Measurements from ENCODE around the gene C16orf95. TPM values are rescaled to one million over a fixed set of nuclear protein-coding genes. Genes with fewer than 3 reads are reported as not detected.

C16orf95 gene
- polyA plus RNA-seq, 1 donor from 2014 or later = 5.9 TPM

GRCh38 chr16:87336434-87337240 lies 19.4 kb upstream of the C16orf95 start:
- TF ChIP-seq EP300 (conservative IDR thresholded peaks at IDR 0.05; ENCODE audit: poor library complexity, severe bottlenecking) = no peak
- Histone ChIP-seq H3K79me2 (replicated peaks; ENCODE audit: insufficient read depth, low read length) (no peaks in the 10 kb centered on the region), H3K27ac (ENCODE audit: low read length) (no peak overlapping the region), H3K9me2 (ENCODE audit: insufficient read depth, low read length) (no peaks in the 10 kb centered on the region), H3K27me3 (ENCODE audit: insufficient read depth, low read depth, low read length) (no peaks in the 10 kb centered on the region), H3F3A (ENCODE audit: insufficient read depth, low read length, poor library complexity, severe bottlenecking) (no peaks in the 10 kb centered on the region), H3K9ac (ENCODE audit: low read length) (no peak overlapping the region), H3K36me3 (ENCODE audit: insufficient read depth, low read length) (no peaks in the 10 kb centered on the region), H3K4me2 (ENCODE audit: low read length) (no peak overlapping the region), H3K4me3 (ENCODE audit: low read length) (no peak overlapping the region), H2AFZ (ENCODE audit: low read depth, low read length) (no peak overlapping the region), H4K20me1 (ENCODE audit: insufficient read depth) (no peaks in the 10 kb centered on the region), H3K9me3 (ENCODE audit: low read length) (no peaks in the 10 kb centered on the region)

- Histone ChIP-seq H3K9me3 (ENCODE audit: low read length) (no peaks in the 10 kb centered on the region), H3K9me2 (ENCODE audit: insufficient read depth, low read length) (no peaks in the 10 kb centered on the region), H3K4me2 (ENCODE audit: low read length) (no peak overlapping the region), H2AFZ (ENCODE audit: low read depth, low read length) (no peak overlapping the region), H3K36me3 (ENCODE audit: insufficient read depth, low read length) (no peaks in the 10 kb centered on the region), H3K27ac (ENCODE audit: low read length) (no peak overlapping the region), H3K4me3 (ENCODE audit: low read length) (no peak overlapping the region), H3K27me3 (ENCODE audit: insufficient read depth, low read depth, low read length) (no peaks in the 10 kb centered on the region), H4K20me1 (ENCODE audit: insufficient read depth) (no peaks in the 10 kb centered on the region), H3K9ac (ENCODE audit: low read length) (no peak overlapping the region), H3F3A (ENCODE audit: insufficient read depth, low read length, poor library complexity, severe bottlenecking) (no peaks in the 10 kb centered on the region), H3K79me2 (replicated peaks; ENCODE audit: insufficient read depth, low read length) (no peaks in the 10 kb centered on the region)
- no peak for TF ChIP-seq SMC3 (conservative IDR thresholded peaks at IDR 0.05; ENCODE audit: poor library complexity)
- no peak for TF ChIP-seq MXI1 (conservative IDR thresholded peaks at IDR 0.05; ENCODE audit: poor library complexity, severe bottlenecking)
- no peak for TF ChIP-seq EP300 (conservative IDR thresholded peaks at IDR 0.05; ENCODE audit: poor library complexity, severe bottlenecking)
- TF ChIP-seq REST (IDR thresholded peaks at IDR 0.05; ENCODE audit: borderline replicate concordance) = no peak
- no peak for TF ChIP-seq RAD21 (conservative IDR thresholded peaks at IDR 0.05)
- no peak for TF ChIP-seq EZH2 (IDR thresholded peaks at IDR 0.05; ENCODE audit: borderline replicate concordance, insufficient read depth, low read length, poor library complexity, severe bottlenecking)
- TF ChIP-seq TAF1 (IDR thresholded peaks at IDR 0.05; ENCODE audit: low read depth) = no peak
- TF ChIP-seq CTCF (IDR thresholded peaks at IDR 0.05; ENCODE audit: poor library complexity, severe bottlenecking) = no peak
These were observed 18.6 kb upstream of the C16orf95 start for GRCh38 chr16:87335625-87336433.

Measured in neural cell (in vitro differentiated cells).